ENCODE data around the gene MAT2B. TPM values are rescaled to one million over a fixed set of nuclear protein-coding genes. Genes with fewer than 3 reads are reported as not detected.

Gene MAT2B
- total RNA-seq, 1 donor from 2014 or later = 46.3 TPM

DNA sequence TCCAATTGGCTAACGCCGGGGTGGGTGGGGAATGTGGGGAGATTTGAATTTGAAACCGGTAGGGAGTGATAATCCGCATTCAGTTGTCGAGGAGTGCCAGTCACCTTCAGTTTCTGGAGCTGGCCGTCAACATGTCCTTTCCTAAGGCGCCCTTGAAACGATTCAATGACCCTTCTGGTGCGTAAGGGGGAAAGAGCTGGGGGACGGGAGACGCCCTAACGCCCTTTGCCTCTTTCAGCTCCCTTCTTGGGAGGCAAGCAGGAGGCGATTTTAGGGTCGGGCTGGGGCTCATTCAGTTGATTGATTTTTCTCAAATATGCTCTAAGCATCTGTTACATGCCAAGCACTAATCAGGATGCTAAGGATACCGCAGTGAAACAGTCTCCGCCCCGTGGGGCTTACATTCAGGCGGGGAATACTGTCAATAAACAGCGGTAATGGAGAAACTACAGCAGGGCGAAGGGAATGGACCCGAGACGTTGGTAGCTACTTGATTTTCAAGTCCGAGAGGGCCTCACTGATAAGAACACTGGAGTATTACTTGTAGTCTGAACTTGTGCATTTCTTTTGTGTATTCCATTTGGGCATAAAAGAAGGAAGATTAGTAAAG, 44.8 kb upstream of the MAT2B start, which contains the start of gene HMMR:
Gene HMMR (plus strand): TSS at position 71 of the 610 bp plus-strand sequence. CDS start 61 bp downstream, at position 132.
- TF ChIP-seq, protein P1, sequence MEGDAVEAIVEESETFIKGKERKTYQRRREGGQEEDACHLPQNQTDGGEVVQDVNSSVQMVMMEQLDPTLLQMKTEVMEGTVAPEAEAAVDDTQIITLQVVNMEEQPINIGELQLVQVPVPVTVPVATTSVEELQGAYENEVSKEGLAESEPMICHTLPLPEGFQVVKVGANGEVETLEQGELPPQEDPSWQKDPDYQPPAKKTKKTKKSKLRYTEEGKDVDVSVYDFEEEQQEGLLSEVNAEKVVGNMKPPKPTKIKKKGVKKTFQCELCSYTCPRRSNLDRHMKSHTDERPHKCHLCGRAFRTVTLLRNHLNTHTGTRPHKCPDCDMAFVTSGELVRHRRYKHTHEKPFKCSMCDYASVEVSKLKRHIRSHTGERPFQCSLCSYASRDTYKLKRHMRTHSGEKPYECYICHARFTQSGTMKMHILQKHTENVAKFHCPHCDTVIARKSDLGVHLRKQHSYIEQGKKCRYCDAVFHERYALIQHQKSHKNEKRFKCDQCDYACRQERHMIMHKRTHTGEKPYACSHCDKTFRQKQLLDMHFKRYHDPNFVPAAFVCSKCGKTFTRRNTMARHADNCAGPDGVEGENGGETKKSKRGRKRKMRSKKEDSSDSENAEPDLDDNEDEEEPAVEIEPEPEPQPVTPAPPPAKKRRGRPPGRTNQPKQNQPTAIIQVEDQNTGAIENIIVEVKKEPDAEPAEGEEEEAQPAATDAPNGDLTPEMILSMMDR (conservative IDR thresholded peaks at IDR 0.05; ENCODE audit: low read depth, low read length) = no peak
- no peak for DNase-seq (ENCODE audit: low read depth)
- peak within 1 kb of the TSS; percentile 76 for H3K4me3 ChIP-seq (ENCODE audit: low read depth, low read length)

DNA sequence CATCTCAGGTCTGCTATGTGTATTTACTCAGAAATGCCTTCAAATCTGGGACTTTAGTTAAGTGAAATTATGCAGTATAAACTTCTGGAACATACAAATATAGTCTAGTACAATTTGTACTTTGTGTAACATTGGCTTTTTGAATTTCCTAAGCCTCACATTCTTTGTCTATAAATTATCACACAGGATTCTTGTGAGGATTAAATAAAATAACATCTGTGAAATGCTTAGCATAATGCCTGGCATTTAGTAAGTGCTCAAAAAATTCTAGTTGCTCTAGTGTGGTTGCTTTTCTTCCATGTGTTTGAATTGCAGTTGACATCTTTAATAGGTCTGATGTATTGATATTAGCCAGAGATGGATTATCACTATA, 42.4 kb upstream of the MAT2B start:
- no peak for DNase-seq (ENCODE audit: low read depth)
- H3K4me3 ChIP-seq (ENCODE audit: low read depth, low read length) = no peak overlapping the region
- TF ChIP-seq, protein P1 (conservative IDR thresholded peaks at IDR 0.05; ENCODE audit: low read depth, low read length) = no peak

DNA sequence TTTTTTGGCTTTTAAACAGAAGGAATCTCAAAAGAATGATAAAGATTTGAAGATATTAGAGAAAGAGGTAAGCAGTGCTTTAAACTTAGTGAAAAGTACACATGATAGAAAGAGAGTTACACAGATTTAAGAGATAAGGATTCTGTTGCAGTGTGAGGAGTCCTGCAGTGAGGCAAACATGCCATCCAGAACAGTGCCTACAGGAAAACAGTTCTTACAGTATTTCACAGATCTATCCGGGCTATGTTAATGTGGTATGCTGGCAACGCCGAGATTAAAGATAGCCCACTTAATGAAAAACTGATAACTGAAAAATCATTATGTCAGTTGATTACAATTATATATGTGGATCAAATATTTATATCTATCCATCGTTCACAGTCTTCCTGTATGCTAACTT, 37.7 kb upstream of the MAT2B start:
- TF ChIP-seq, protein P1 (conservative IDR thresholded peaks at IDR 0.05; ENCODE audit: low read depth, low read length) = no peak
- DNase-seq (ENCODE audit: low read depth) = no peak
- H3K4me3 ChIP-seq (ENCODE audit: low read depth, low read length) = no peak overlapping the region

DNA sequence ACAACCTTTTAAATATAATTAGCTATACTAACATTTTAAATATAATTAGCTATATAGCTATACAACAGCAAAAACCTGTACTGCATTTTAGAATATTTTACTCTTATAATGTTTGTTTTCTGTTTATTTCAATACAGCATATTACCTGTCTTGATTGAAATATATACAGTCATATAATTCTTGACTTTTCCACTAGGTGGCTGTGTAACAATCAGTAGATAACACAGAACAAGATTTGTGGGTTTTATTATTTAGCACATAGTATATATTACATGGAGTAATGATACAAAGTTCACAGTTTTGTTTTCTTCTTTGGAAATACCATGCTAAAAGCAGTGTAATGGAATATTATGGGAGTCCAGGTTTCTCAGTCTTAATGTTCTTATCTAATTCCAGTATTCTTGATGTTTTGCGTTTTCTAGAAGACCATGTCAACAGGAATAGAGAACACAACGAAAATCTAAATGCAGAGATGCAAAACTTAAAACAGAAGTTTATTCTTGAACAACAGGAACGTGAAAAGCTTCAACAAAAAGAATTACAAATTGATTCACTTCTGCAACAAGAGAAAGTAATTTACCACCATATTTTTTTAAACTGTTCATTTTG, 31.7 kb upstream of the MAT2B start:
- DNase-seq (ENCODE audit: low read depth) = peak; percentile 9
- TF ChIP-seq, protein P1 (conservative IDR thresholded peaks at IDR 0.05; ENCODE audit: low read depth, low read length) = no peak
- H3K4me3 ChIP-seq (ENCODE audit: low read depth, low read length) = no peak overlapping the region

DNA sequence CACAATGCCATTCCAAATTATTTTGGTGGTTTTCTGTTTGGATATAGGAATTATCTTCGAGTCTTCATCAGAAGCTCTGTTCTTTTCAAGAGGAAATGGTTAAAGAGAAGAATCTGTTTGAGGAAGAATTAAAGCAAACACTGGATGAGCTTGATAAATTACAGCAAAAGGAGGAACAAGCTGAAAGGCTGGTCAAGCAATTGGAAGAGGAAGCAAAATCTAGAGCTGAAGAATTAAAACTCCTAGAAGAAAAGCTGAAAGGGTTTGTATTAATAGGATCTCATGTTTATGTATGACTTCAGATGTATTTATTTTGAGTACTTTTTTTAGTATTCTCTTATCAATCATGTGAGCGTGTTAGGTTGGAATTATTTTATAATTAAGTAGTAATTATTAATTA, 30.0 kb upstream of the MAT2B start:
- TF ChIP-seq, protein P1 (conservative IDR thresholded peaks at IDR 0.05; ENCODE audit: low read depth, low read length) = no peak
- no peak overlapping the region for H3K4me3 ChIP-seq (ENCODE audit: low read depth, low read length)
- DNase-seq (ENCODE audit: low read depth) = no peak

DNA sequence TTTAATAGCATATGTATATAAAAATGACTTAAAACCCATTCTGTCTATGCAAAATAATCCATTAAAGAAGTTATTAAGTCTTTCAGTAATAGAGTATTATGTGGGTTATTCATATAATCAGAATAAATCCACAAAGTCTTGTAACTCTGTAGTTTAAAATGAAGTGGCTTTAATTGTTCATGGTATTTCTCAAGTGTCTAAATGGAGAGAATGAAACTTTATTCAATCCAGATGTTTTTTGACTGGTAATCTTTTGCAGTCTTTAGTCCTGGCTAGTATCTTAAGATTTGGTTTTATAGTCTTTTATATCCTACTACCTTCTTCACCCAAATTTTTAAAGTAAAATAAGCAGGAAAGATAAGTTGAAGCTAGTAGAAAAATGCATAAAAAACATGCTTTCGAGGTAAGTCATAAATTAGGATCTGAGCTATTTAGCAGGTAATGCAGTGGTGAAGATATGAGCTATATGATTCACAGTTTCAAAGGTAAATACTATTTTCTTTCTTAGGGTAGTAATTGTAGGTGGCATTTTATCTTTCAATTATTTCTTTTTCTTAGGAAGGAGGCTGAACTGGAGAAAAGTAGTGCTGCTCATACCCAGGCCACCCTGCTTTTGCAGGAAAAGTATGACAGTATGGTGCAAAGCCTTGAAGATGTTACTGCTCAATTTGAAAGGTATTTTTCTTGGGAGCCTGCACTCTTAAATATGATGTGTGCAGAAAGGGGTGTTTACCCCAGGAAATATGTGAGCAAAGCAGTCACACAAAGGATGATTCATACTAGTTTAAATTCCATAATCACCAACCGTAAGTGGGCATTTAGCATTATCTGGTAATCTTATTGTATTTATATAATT, 27.1 kb upstream of the MAT2B start:
- DNase-seq (ENCODE audit: low read depth) = peak; percentile 10
- H3K4me3 ChIP-seq (ENCODE audit: low read depth, low read length) = no peak overlapping the region
- TF ChIP-seq, protein P1 (conservative IDR thresholded peaks at IDR 0.05; ENCODE audit: low read depth, low read length) = no peak
